GM10248 (cell line): ENCODE data around the gene DOCK9.

Source experiments
- CTCF ChIA-PET: fragments of 300-600 bp; sonication (Branson Sonifier 250); formaldehyde crosslinking; extraction: SDS; loops from one replicate; lab custom pipeline; 2021; ENCODE audit warnings: antibody characterized with exemption; lab: Yijun Ruan, JAX
- POLR2A ChIA-PET: fragments of 350-650 bp; sonication (Branson Sonifier 250); formaldehyde crosslinking; extraction: SDS; loops from one replicate; lab custom pipeline; 2020; ENCODE audit warnings: antibody characterized with exemption; lab: Yijun Ruan, JAX
- DNase-seq: peaks from one replicate; pipeline ENCODE4 v3.0.0; 2012; ENCODE audit errors: extremely low spot score
- CTCF ChIP-seq: IDR thresholded peaks from 2 replicates; pipeline ENCODE4 v1.5.1; 2012; ENCODE audit warnings: mild to moderate bottlenecking, low read depth; ENCODE audit errors: extremely low read depth, missing control alignments, control extremely low read depth

DOCK9 gene

GRCh38 chr13:98875146-98875729 lies 102.6 kb downstream of the DOCK9 start:
- ChIA-PET CTCF (interaction anchor here (0.6 to 2.1 kb wide), 7 partner anchors 10 to 391 kb away, joined by 3 to 10 read pairs (median 3); no protein-coding TSS in a partner anchor), POLR2A (no interaction called here)
- peak; percentile 35 for DNase-seq
- no peak for TF ChIP-seq CTCF

GRCh38 chr13:98874029-98874397 lies 103.9 kb downstream of the DOCK9 start:
- TF ChIP-seq CTCF, result no peak
- ChIA-PET POLR2A (no interaction called here), CTCF (interaction anchor here (1.1 kb wide), 1 partner anchor 392 kb away, joined by 3 read pairs; no protein-coding TSS in a partner anchor)
- no peak for DNase-seq

- CTCF ChIA-PET, result interaction anchor here (1.2 kb wide), 1 partner anchor 9 kb away, joined by 5 read pairs; no protein-coding TSS in a partner anchor
Measured at GRCh38 chr13:98873377-98874028, 104.4 kb downstream of the DOCK9 start.

GRCh38 chr13:98871727-98872126 lies 106.1 kb downstream of the DOCK9 start:
- ChIA-PET POLR2A (no interaction called here), CTCF (no interaction called here)
- TF ChIP-seq CTCF, result no peak
- no peak for DNase-seq

More at GRCh38 chr13:98873377-98874028, 104.4 kb downstream of the DOCK9 start:
- no peak for DNase-seq
- POLR2A ChIA-PET, result no interaction called here
- no peak for TF ChIP-seq CTCF

GRCh38 chr13:98869408-98870090 lies 108.3 kb downstream of the DOCK9 start:
- TF ChIP-seq CTCF, result peak; percentile 45
- CTCF ChIA-PET, result interaction anchor here (0.7 to 2.5 kb wide), 20 partner anchors 9 to 1011 kb away, joined by 3 to 11 read pairs (median 4); no protein-coding TSS in a partner anchor
- POLR2A ChIA-PET, result no interaction called here
- no peak for DNase-seq

GRCh38 chr13:98868932-98869331 lies 108.9 kb downstream of the DOCK9 start:
- no peak for DNase-seq
- ChIA-PET CTCF (interaction anchor here (0.8 to 2.5 kb wide), 16 partner anchors 10 to 1010 kb away, joined by 3 to 11 read pairs (median 4); no protein-coding TSS in a partner anchor), POLR2A (no interaction called here)
- TF ChIP-seq CTCF, result no peak
